Spinal cord (tissue), 10 donors: ENCODE results near the gene TBC1D22A. TPM values are rescaled to one million over a fixed set of nuclear protein-coding genes. Genes with fewer than 3 reads are reported as not detected.

Experiments used
- DNase-seq, 6 donors: peaks; one replicate each; pipeline versions ENCODE4 v3.0.0 to v3.0.0-alpha.2; 2013 to 2015; ENCODE audit warnings: low spot score in 6 of 6, low read depth in 4 of 6
- H3K27ac ChIP-seq: one replicate; pipeline ENCODE4 v1.5.1; 2013; ENCODE audit warnings: low read depth, low read length, control low read depth
- H3K27me3 ChIP-seq: one replicate; pipeline ENCODE4 v1.6.1; 2013; ENCODE audit warnings: low read length; ENCODE audit not compliant: control insufficient read depth, insufficient read depth
- H3K36me3 ChIP-seq: one replicate; pipeline ENCODE4 v1.6.1; 2013; ENCODE audit warnings: low read length; ENCODE audit not compliant: control insufficient read depth, insufficient read depth
- H3K4me1 ChIP-seq: one replicate; pipeline ENCODE4 v1.6.1; 2013; ENCODE audit warnings: low read length; ENCODE audit not compliant: control insufficient read depth, insufficient read depth
- H3K4me3 ChIP-seq: one replicate; pipeline ENCODE4 v1.5.1; 2013; ENCODE audit warnings: low read depth, low read length, control low read depth
- H3K9me3 ChIP-seq: one replicate; pipeline ENCODE4 v1.6.1; 2013; ENCODE audit warnings: low read length; ENCODE audit not compliant: control insufficient read depth, insufficient read depth
- WGBS: methylation state at CpG from one replicate; pipeline ENCODE4 v1.1.5; 2013; ENCODE audit warnings: missing lambda C conversion rate; ENCODE audit not compliant: insufficient coverage; 5-methylcytosine and 5-hydroxymethylcytosine counted together
- polyA plus RNA-seq, 2 donors: library from polyadenylated mRNA; unstranded; fragments of 120-200 nt; gene quantifications; one replicate each; pipeline ENCODE4 v1.2.1, GENCODE V29; 2013; ENCODE audit not compliant: insufficient read length in 2 of 2
- total RNA-seq, 2 donors: library from RNA; depleted of rRNA in 1 of 2; stranded (reverse); fragments of 120-200 nt in 1 of 2; fragments of >200 nt in 1 of 2; gene quantifications; one replicate each; pipeline versions ENCODE4 v1.2.3 to v1.2.4, GENCODE V29; 2013 to 2014
- donor health status: healthy.

Gene TBC1D22A
- total and polyA plus RNA-seq, 4 donors, result 7.1 to 14.6 (median 10.8) TPM

- H3K27me3 ChIP-seq, result no peaks in the 10 kb centered on the region
- H3K9me3 ChIP-seq, result no peaks in the 10 kb centered on the region
- WGBS, result 94% methylated on average over 2 of the region's 7 CpGs
- H3K27ac ChIP-seq, result no peak overlapping the region
- no peak overlapping the region for H3K4me3 ChIP-seq
- H3K36me3 ChIP-seq, result peaks cover 20% of the 10 kb centered on the region
- peaks cover 42% of the 10 kb centered on the region for H3K4me1 ChIP-seq
- no peak for DNase-seq
Measured at GRCh38 chr22:47031628-47031915, 269.1 kb downstream of the TBC1D22A start.

DNA sequence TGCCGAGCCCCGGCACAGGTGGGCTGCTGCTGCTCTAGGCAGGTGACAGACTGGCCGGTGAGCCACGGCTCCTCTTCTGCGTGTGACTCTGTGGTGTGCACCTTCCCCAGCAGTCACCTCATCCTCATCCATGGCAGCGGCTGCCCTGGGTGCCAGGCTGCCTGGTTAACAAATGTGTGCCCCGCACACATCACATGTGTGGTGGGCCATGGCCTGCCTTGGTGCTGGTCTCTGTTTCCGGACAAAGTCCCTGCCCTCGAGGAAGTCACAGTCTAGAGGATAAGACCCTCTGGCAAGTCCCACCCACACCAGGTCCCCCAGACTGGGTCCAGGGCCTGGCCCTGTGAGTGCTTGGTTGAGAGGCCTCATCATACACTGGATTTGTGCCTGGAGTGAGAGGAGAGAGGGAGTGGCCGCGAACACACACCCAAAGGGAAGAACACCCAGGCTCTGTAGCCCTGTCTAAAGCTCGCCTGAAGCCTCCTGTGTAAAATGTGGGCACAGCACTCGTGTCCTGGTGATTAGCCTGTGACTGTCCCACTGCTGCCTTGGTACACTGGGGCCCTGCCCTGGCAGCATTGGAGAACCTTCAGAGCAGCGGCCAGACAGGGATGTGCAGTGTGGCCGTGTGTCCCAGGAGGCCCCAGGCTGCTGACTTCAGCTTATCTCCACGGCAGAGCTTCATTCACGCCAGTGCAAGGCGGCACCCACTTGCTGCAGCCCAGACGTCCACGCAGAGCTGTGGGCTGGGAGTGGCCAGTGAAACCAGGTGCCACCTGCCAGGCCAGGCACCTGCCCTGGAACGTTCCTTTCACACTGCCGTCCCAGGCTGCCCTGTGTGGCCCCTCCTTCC is 269.9 kb downstream of the TBC1D22A start:
- no peaks in the 10 kb centered on the region for H3K9me3 ChIP-seq
- H3K4me1 ChIP-seq, result peaks cover 42% of the 10 kb centered on the region
- no peak overlapping the region for H3K4me3 ChIP-seq
- H3K27me3 ChIP-seq, result no peaks in the 10 kb centered on the region
- H3K36me3 ChIP-seq, result peaks cover 28% of the 10 kb centered on the region
- H3K27ac ChIP-seq, result no peak overlapping the region
- WGBS, result 86% methylated on average over 22 of the region's 22 CpGs
- no peak for DNase-seq

DNA sequence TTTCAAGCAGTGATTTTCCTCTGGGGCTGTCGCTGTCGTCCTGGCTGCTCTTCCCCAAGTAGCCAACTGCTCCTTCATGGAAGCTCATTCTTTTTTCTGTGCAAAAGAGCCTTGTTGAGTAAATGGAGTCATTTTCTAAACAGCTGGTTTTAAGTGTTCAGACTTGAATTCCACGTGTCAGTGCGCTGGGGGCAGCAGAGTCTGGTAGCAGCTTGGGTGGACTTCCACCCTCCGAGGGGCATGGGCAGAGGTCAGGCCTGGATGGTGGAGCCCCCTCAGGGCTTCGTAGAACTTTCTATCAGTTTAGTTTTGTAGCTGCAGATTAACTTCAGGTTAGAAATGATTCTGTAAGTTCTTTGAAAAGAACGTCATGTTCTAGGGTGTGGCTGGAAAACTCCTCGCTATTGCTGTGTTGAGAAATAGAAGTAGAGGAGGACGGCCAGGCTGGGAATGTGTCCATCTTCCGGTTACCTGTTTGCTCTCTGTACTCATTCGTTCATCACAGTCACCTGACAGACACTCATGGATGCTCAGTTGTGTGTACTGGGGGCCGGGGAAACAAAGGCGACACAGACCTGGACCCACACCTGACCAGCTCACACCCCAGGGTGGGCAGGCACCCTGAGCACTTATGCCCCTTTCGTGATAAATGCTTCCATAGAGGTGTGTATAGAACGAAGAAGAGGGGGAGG is 270.7 kb downstream of the TBC1D22A start:
- no peak overlapping the region for H3K27ac ChIP-seq
- DNase-seq, result no peak
- peaks cover 29% of the 10 kb centered on the region for H3K36me3 ChIP-seq
- H3K4me1 ChIP-seq, result peaks cover 42% of the 10 kb centered on the region
- no peaks in the 10 kb centered on the region for H3K27me3 ChIP-seq
- H3K4me3 ChIP-seq, result no peak overlapping the region
- H3K9me3 ChIP-seq, result no peaks in the 10 kb centered on the region
- 85% methylated on average over 10 of the region's 15 CpGs for WGBS

- 90% methylated on average over 11 of the region's 11 CpGs for WGBS
- H3K4me1 ChIP-seq, result peaks cover 43% of the 10 kb centered on the region
Measured at GRCh38 chr22:47033648-47034000, 271.2 kb downstream of the TBC1D22A start.

DNA sequence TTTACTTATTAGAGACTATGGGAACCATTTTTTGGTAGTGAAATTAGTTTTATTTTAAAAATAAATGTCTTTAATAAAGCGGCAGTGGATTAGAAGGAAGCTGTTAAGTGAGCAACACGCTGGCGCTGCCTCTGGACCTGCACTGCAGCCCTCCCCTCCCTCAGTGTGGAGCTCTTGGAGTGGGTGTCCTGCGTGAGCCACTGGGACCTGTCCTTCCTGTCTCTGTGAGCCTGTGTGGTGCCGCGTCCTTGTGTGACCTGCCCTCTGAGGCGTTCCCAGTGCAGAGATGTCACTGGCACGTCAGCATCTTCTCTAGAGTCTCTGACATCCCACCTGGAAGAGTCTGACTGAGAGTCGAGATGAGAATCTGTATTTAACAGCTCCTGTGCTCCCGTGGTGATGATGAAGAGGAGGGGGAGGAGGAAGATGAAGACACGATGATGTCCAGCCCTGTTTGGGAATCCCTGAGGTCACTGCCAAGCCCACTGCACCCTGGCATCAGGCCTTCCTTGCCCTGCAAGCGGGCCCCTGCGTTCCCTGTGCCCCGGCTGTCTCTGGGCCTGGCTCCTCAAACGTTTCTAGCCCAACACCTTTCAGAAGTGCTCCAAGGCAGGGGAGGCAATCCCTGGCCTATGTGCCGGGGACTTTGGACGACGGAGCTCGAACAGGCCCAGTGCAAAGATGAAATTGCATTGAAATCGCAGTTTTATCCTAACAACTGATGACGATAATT is 271.8 kb downstream of the TBC1D22A start:
- no peak for DNase-seq
- no peaks in the 10 kb centered on the region for H3K9me3 ChIP-seq
- H3K27ac ChIP-seq, result no peak overlapping the region
- H3K27me3 ChIP-seq, result no peaks in the 10 kb centered on the region
- peaks cover 31% of the 10 kb centered on the region for H3K36me3 ChIP-seq
- H3K4me3 ChIP-seq, result no peak overlapping the region
- WGBS, result 78% methylated on average over 19 of the region's 21 CpGs
- peaks cover 37% of the 10 kb centered on the region for H3K4me1 ChIP-seq

More at GRCh38 chr22:47033648-47034000, 271.2 kb downstream of the TBC1D22A start:
- no peak for DNase-seq
- peaks cover 31% of the 10 kb centered on the region for H3K36me3 ChIP-seq
- no peak overlapping the region for H3K27ac ChIP-seq
- no peaks in the 10 kb centered on the region for H3K9me3 ChIP-seq
- H3K27me3 ChIP-seq, result no peaks in the 10 kb centered on the region
- no peak overlapping the region for H3K4me3 ChIP-seq

DNA sequence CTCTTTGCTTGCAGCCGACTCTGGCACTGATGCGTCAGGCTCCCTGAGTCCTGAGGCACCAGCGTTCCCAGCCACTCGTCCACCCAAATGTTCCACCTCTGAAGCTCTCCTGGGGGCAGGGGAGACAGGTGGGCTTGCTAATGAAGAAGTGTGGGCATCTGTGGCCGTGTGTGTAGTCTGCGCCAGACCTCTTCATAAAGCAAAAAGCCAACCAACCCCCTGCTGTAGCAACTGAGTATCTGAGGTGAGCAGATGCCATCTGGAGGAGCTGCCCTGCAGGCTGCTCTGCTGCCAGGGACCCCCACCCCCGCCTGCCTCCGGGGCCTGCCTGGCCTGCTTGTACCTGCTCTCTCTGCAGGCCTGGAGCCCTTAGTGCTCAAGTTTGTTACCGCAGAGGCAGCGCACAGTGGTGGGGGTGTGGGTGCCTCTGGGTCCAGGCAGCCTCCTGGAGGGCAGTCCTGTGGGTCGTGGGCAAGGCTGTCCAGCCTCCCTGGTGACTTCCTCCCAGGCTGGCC is 272.5 kb downstream of the TBC1D22A start:
- WGBS, result 67% methylated on average over 9 of the region's 11 CpGs
- Histone ChIP-seq H3K4me1 (peaks cover 30% of the 10 kb centered on the region), H3K36me3 (peaks cover 31% of the 10 kb centered on the region), H3K27ac (no peak overlapping the region), H3K27me3 (no peaks in the 10 kb centered on the region), H3K9me3 (no peaks in the 10 kb centered on the region), H3K4me3 (no peak overlapping the region)
- DNase-seq, result peak in 2 of 6 donors; percentile 20 to 51

DNA sequence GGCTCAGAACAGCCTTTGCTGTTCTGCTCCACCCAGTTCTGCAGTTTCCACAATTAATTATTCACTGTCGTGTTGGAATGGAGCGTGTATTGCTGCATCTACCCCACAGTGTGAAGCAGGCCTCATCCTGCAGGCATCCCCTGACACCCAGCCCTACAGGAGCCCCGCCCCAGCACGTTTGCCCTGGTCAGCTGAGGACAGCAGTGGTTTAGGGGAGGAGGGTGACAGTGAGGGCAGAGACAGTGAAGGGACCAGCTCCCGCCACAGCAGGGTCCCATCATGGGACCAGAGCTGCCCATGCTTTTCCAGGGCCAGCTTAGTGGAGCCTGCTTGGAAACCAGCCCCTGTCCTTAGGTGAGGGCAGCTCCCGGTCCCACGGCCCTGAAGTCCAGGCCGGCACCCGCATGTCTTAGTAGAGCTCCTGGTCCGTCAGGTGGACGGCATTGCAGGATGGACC is 273.0 kb downstream of the TBC1D22A start:
- H3K27ac ChIP-seq, result no peak overlapping the region
- peaks cover 31% of the 10 kb centered on the region for H3K36me3 ChIP-seq
- H3K4me1 ChIP-seq, result peaks cover 28% of the 10 kb centered on the region
- DNase-seq, result no peak
- no peak overlapping the region for H3K4me3 ChIP-seq
- no peaks in the 10 kb centered on the region for H3K9me3 ChIP-seq
- WGBS, result 89% methylated on average over 9 of the region's 11 CpGs
- H3K27me3 ChIP-seq, result no peaks in the 10 kb centered on the region

DNA sequence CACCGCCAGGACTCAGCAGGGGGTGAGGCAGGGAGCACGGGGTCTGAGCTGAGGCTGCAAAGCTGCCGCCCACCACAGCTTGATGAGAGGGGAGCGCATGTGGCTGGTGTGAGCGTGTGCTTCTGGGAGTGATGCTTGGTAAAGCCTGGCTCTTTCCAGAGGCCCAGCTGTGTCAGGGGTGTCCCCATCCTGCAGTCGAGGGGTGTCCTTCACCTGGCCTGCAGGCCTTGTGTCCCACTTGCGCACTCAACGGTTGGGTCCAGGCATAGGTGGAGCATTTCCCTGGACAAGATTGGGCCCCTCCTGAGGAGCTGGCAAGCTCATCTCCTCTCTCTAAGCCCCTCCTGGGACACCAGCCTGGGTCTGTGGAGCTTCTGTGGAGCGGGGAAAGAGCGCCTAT is 273.9 kb downstream of the TBC1D22A start:
- DNase-seq, result no peak
- Histone ChIP-seq H3K9me3 (no peaks in the 10 kb centered on the region), H3K4me3 (no peak overlapping the region), H3K27ac (no peak overlapping the region), H3K27me3 (no peaks in the 10 kb centered on the region), H3K4me1 (peaks cover 21% of the 10 kb centered on the region), H3K36me3 (peaks cover 29% of the 10 kb centered on the region)
- 86% methylated on average over 9 of the region's 10 CpGs for whole genome bisulfite sequencing

- Histone ChIP-seq H3K4me3 (no peak overlapping the region), H3K27ac (no peak overlapping the region), H3K9me3 (no peaks in the 10 kb centered on the region), H3K36me3 (peaks cover 26% of the 10 kb centered on the region), H3K4me1 (peaks cover 19% of the 10 kb centered on the region), H3K27me3 (no peaks in the 10 kb centered on the region)
- no peak for DNase-seq
- WGBS, result 96% methylated on average over 20 of the region's 20 CpGs
Measured at GRCh38 chr22:47036936-47037485, 274.6 kb downstream of the TBC1D22A start.
